HepG2 (cell line): ENCODE results near the gene NOTCH2. TPM values are rescaled to one million over a fixed set of nuclear protein-coding genes. Genes with fewer than 3 reads are reported as not detected.
"Not testable (repeated sequence)": the region's sequence is repeated elsewhere in the genome, so short reads cannot be mapped to it uniquely, and the experiment has no call there.

Source experiments
- ATAC-seq: fragments of 200-7000 bp; cut with Tn5 transposase; 3 replicates; pipeline ENCODE4 v1.9.1; 2020; ENCODE audit warnings: mild to moderate bottlenecking, moderate library complexity
- BruUV-seq: library from RNA; stranded (reverse); fragments of 400-500 nt; replicated peaks from 2 replicates; lab custom pipeline; 2021; lab: Mats Ljungman, UMichigan
- CTCF ChIA-PET: fragments of 300-600 bp; formaldehyde crosslinking; extraction: SDS; loops from one replicate; lab custom pipeline; 2021; ENCODE audit warnings: low total read pairs, inconsistent platforms, low intra/inter-chr PET ratio; lab: Yijun Ruan, JAX
- POLR2A ChIA-PET: fragments of 350-600 bp; sonication (Branson Sonifier 250); formaldehyde crosslinking; loops from one replicate; lab custom pipeline; 2020; ENCODE audit warnings: antibody characterized with exemption, inconsistent platforms; lab: Yijun Ruan, JAX
- DNase-seq: peaks from one replicate; pipeline ENCODE4 v3.0.0-alpha.2; 2015; ENCODE audit warnings: low spot score
- FAIRE-seq: peaks from 3 replicates; lab custom pipeline; 2011; peaks lifted over from hg19 to GRCh38; lab: Jason Lieb, UNC
- H2AFZ ChIP-seq: one replicate; pipeline ENCODE4 v1.6.1; 2011; ENCODE audit warnings: low read length, inconsistent platforms
- H3K27ac ChIP-seq: fragments of 300-600 bp; 3 replicates; pipeline ENCODE4 v1.8.0; 2011; ENCODE audit warnings: mixed run types, mild to moderate bottlenecking, mixed read lengths, low read length, inconsistent platforms; ENCODE audit not compliant: insufficient read depth; ENCODE audit errors: extremely low read length
- H3K27me3 ChIP-seq, 2 experiments: fragments of 200-600 bp in 1 of 2; 2 replicates in 1 of 2; 3 replicates in 1 of 2; pipeline versions ENCODE4 v1.6.0 to v1.8.0; 2011; ENCODE audit warnings: low read length in 2 of 2, mild to moderate bottlenecking in 2 of 2, moderate library complexity in 2 of 2, inconsistent platforms in 1 of 2; ENCODE audit not compliant: insufficient read depth in 2 of 2, control insufficient read depth in 1 of 2
- H3K36me3 ChIP-seq, 2 experiments: fragments of 200-600 bp in 1 of 2; replicated peaks in 1 of 2; 2 replicates in 1 of 2; 3 replicates in 1 of 2; pipeline versions ENCODE4 v1.5.1 to v1.8.0; 2011; ENCODE audit warnings: low read length in 2 of 2, inconsistent platforms in 1 of 2; ENCODE audit not compliant: insufficient read depth in 2 of 2, control insufficient read depth in 1 of 2
- H3K4me1 ChIP-seq: 2 replicates; pipeline ENCODE4 v1.5.1; 2012; ENCODE audit warnings: low read length, inconsistent platforms; ENCODE audit not compliant: insufficient read depth
- H3K4me2 ChIP-seq: 2 replicates; pipeline ENCODE4 v1.6.0; 2011; ENCODE audit warnings: low read depth, low read length, inconsistent platforms
- H3K4me3 ChIP-seq, 3 experiments: fragments of 200-600 bp in 1 of 3; sonication (generic), shearing (Covaris generic) in 1 of 3; replicated peaks in 1 of 3; 2 replicates each; pipeline ENCODE4 v1.5.1; 2011 to 2016; ENCODE audit warnings: low read length in 3 of 3, inconsistent platforms in 2 of 3, low read depth in 2 of 3, mild to moderate bottlenecking in 2 of 3, control low read depth in 1 of 3, mixed read lengths in 1 of 3; ENCODE audit not compliant: insufficient read depth in 1 of 3
- H3K79me2 ChIP-seq: one replicate; pipeline ENCODE4 v1.6.1; 2011; ENCODE audit warnings: low read length, inconsistent platforms; ENCODE audit not compliant: insufficient read depth
- H3K9ac ChIP-seq: 2 replicates; pipeline ENCODE4 v1.6.0; 2011; ENCODE audit warnings: mild to moderate bottlenecking, low read depth, low read length, inconsistent platforms; ENCODE audit not compliant: insufficient read depth
- H3K9me3 ChIP-seq: 2 replicates; pipeline ENCODE4 v1.5.1; 2012; ENCODE audit warnings: mild to moderate bottlenecking, low read length
- H4K20me1 ChIP-seq: 2 replicates; pipeline ENCODE4 v1.6.0; 2011; ENCODE audit warnings: inconsistent platforms, mild to moderate bottlenecking, low read length, moderate library complexity; ENCODE audit not compliant: insufficient read depth
- CBX5 ChIP-seq: sonication (generic); formaldehyde crosslinking; IDR thresholded peaks from 2 replicates; pipeline ENCODE4 v1.4.0; 2020; ENCODE audit warnings: missing genetic modification reagents, borderline replicate concordance
- HMGXB4 ChIP-seq, 2 experiments: sonication (generic) in 1 of 2; formaldehyde crosslinking in 1 of 2; IDR thresholded peaks; 2 replicates each; pipeline versions ENCODE4 v1.4.0 to v1.6.1; 2018 to 2020; ENCODE audit warnings: missing genetic modification reagents in 2 of 2, borderline replicate concordance in 1 of 2, low read depth in 1 of 2, mild to moderate bottlenecking in 1 of 2, missing biosample characterization in 1 of 2
- SMARCE1 ChIP-seq: fragments of 450-650 bp; IDR thresholded peaks from 2 replicates; pipeline ENCODE4 v1.6.1; 2017; ENCODE audit warnings: borderline replicate concordance
- WGBS: methylation state at CpG from one replicate; pipeline ENCODE4 v1.1.6; 2017; ENCODE audit warnings: low lambda C conversion rate; 5-methylcytosine and 5-hydroxymethylcytosine counted together
- in situ Hi-C: cut with HindIII; loops from 2 replicates; pipeline ENCODE4 v1.10.0; 2017; ENCODE audit warnings: low pct_unique_long_range_greater_than_20kb; ENCODE audit not compliant: extremely low pct_ligation_motif_present
- intact Hi-C: fragments of 100-400 bp; cut with micrococcal nuclease; formaldehyde crosslinking; loops from one replicate; pipeline ENCODE4 v1.10.0; 2022; ENCODE audit not compliant: unreplicated experiment
- polyA plus RNA-seq, 8 experiments: library from polyadenylated mRNA; depleted of rRNA in 3 of 8; stranded (reverse) in 7 of 8; unstranded in 1 of 8; fragments of >200 nt; fragmentation: Illumina TruSeq in 4 of 8; extraction: Trizol in 4 of 8; gene quantifications; 2 replicates each; pipeline versions ENCODE4 v1.2.1 to v1.2.3, GENCODE V29; 2011 to 2016; ENCODE audit warnings: low read depth in 4 of 8, missing spikeins in 1 of 8, mixed read lengths in 1 of 8; ENCODE audit not compliant: insufficient read depth in 1 of 8
- total RNA-seq, 5 experiments: library from RNA; depleted of rRNA; stranded (reverse); fragments of >200 nt; fragmentation: Illumina TruSeq; extraction: Trizol; gene quantifications; 2 replicates each; pipeline ENCODE4 v1.2.3, GENCODE V29; 2016; ENCODE audit warnings: low read depth in 1 of 5

The NOTCH2 gene
- total and polyA plus RNA-seq, 2 of the 13 experiments (the other 11 are each of a cell fraction or from before 2014, with no cell fraction given) = 4.0 to 11.4 TPM

GRCh38 chr1:119978018-119978505 is 91.4 kb downstream of the NOTCH2 start:
- in situ Hi-C loops (no loop called here), intact Hi-C loops (no loop called here)
- Histone ChIP-seq H3K4me3 (no peak overlapping the region), H3K36me3 (no peaks in the 10 kb centered on the region), H3K4me1 (no peaks in the 10 kb centered on the region), H3K27me3 (no peaks in the 10 kb centered on the region), H3K79me2 (no peaks in the 10 kb centered on the region), H3K4me2 (no peak overlapping the region), H3K27ac (no peak overlapping the region), H3K9me3 (no peaks in the 10 kb centered on the region), H2AFZ (no peak overlapping the region), H4K20me1 (no peaks in the 10 kb centered on the region), H3K9ac (no peak overlapping the region)
- no TSS peak for BruUV-seq
- DNase-seq (no peak), FAIRE-seq (no peak), ATAC-seq (no peak)
- CTCF ChIA-PET = no interaction called here
- WGBS = 97% methylated on average over 4 of the region's 4 CpGs
- TF ChIP-seq CBX5 (CRISPR knock-in tag) (no peak), SMARCE1 (no peak), HMGXB4 (CRISPR knock-in tag; IDR thresholded peaks at IDR 0.05; ENCODE audit: borderline replicate concordance in 1 of 2, low read depth in 1 of 2) (no peak)
- POLR2A ChIA-PET = no interaction called here

- H3K9ac ChIP-seq, ATAC-seq, H3K27ac ChIP-seq, intact Hi-C loops, H3K4me2 ChIP-seq, H3K27me3 ChIP-seq, CTCF ChIA-PET, in situ Hi-C loops, DNase-seq, FAIRE-seq, H3K4me3 ChIP-seq, H3K4me1 ChIP-seq, H4K20me1 ChIP-seq, H3K79me2 ChIP-seq, POLR2A ChIA-PET, H3K9me3 ChIP-seq, BruUV-seq, H3K36me3 ChIP-seq, H2AFZ ChIP-seq: not testable (repeated sequence)
- WGBS = 99% methylated on average over 8 of the region's 8 CpGs
Observed at GRCh38 chr1:119977113-119977736, 92.2 kb downstream of the NOTCH2 start.

GRCh38 chr1:119975582-119976254 is 93.7 kb downstream of the NOTCH2 start:
- H3K9me3 ChIP-seq, CTCF ChIA-PET, H4K20me1 ChIP-seq, DNase-seq, BruUV-seq, H3K27me3 ChIP-seq, POLR2A ChIA-PET, H3K27ac ChIP-seq, ATAC-seq, H3K36me3 ChIP-seq, in situ Hi-C loops, H3K4me1 ChIP-seq, H3K4me2 ChIP-seq, intact Hi-C loops, H2AFZ ChIP-seq, H3K79me2 ChIP-seq, H3K4me3 ChIP-seq, H3K9ac ChIP-seq: not testable (repeated sequence)
- peak; percentile 4 for FAIRE-seq
- 93% methylated on average over 5 of the region's 5 CpGs for WGBS
